22Rv1 (cell line): ENCODE measurements around the gene ATXN7L3.

Source experiments
- ZFX ChIP-seq: fragments of 450-650 bp; IDR thresholded peaks from 2 replicates; pipeline ENCODE4 v1.6.1; 2017; ENCODE audit warnings: antibody characterized with exemption, borderline replicate concordance
- TF ChIP-seq, protein P1 (sequence below): fragments of 450-650 bp; IDR thresholded peaks from 2 replicates; pipeline ENCODE4 v1.5.1; 2017; ENCODE audit warnings: mild to moderate bottlenecking

DNA sequence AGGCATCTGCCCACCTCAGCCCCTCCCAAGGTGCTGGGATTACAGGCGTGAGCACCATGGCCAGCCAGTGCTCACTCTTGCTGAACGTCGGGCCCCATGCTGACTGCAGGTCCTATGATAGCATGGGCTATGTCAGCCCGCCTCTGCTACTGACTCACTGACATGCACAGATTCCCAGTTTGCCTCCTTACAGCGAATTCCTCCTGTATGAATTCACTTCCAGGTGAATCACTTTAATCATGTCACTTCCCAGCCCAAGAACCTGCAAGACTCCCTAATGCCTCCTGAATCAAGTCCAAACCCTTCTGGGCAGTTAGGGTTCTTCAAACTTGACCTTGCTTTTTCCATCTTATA lies 35.9 kb upstream of the ATXN7L3 start:
- TF ChIP-seq, protein P1, sequence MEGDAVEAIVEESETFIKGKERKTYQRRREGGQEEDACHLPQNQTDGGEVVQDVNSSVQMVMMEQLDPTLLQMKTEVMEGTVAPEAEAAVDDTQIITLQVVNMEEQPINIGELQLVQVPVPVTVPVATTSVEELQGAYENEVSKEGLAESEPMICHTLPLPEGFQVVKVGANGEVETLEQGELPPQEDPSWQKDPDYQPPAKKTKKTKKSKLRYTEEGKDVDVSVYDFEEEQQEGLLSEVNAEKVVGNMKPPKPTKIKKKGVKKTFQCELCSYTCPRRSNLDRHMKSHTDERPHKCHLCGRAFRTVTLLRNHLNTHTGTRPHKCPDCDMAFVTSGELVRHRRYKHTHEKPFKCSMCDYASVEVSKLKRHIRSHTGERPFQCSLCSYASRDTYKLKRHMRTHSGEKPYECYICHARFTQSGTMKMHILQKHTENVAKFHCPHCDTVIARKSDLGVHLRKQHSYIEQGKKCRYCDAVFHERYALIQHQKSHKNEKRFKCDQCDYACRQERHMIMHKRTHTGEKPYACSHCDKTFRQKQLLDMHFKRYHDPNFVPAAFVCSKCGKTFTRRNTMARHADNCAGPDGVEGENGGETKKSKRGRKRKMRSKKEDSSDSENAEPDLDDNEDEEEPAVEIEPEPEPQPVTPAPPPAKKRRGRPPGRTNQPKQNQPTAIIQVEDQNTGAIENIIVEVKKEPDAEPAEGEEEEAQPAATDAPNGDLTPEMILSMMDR, result no peak
- no peak for TF ChIP-seq ZFX
